Adrenal gland (tissue), 12 donors: ENCODE results near the gene DET1. TPM values are rescaled to one million over a fixed set of nuclear protein-coding genes. Genes with fewer than 3 reads are reported as not detected.
A peak's percentile ranks its signal among the peaks of the same experiment; 100 is the strongest.
"Not testable (repeated sequence)": the region's sequence is repeated elsewhere in the genome, so short reads cannot be mapped to it uniquely, and the experiment has no call there.

Experiments
- DNase-seq, 7 donors: peaks; one replicate each; pipeline ENCODE4 v3.0.0-alpha.2; 2019 to 2020
- H3K27ac ChIP-seq, 5 donors: fragments of 200-600 bp; sonication (generic) in 4 of 5; 1 replicate in 3 of 5; 2 replicates in 2 of 5; pipeline versions ENCODE4 v1.5.1 to v1.8.0; 2016 to 2020; ENCODE audit warnings: mild to moderate bottlenecking in 1 of 5
- H3K27me3 ChIP-seq: fragments of 200-600 bp; 2 replicates; pipeline ENCODE4 v1.8.0; 2021
- H3K36me3 ChIP-seq, 2 donors: fragments of 200-600 bp; replicated peaks in 1 of 2; 1 replicate in 1 of 2; 2 replicates in 1 of 2; pipeline versions ENCODE4 v1.5.1 to v1.8.0; 2018 to 2022
- H3K4me1 ChIP-seq, 2 donors: fragments of 200-600 bp; replicated peaks in 1 of 2; 1 replicate in 1 of 2; 2 replicates in 1 of 2; pipeline versions ENCODE4 v1.5.1 to v1.8.0; 2018 to 2021
- H3K4me3 ChIP-seq, 4 donors: fragments of 200-600 bp; sonication (generic) in 3 of 4; one replicate each; pipeline ENCODE4 v1.5.1; 2016 to 2018
- H3K9me3 ChIP-seq, 3 donors: fragments of 200-600 bp; sonication (generic) in 1 of 3; replicated peaks in 1 of 3; 1 replicate in 2 of 3; 2 replicates in 1 of 3; pipeline versions ENCODE4 v1.5.1 to v1.8.0; 2016 to 2021
- POLR2A ChIP-seq, 2 donors: fragments of 450-650 bp; IDR thresholded peaks; one replicate each; pipeline ENCODE4 v1.6.1; 2017; ENCODE audit warnings: antibody characterized with exemption in 2 of 2, mild to moderate bottlenecking in 2 of 2, moderate library complexity in 1 of 2
- WGBS, 4 donors: extraction: QIAGEN DNeasy Blood & Tissue Kit in 2 of 4; methylation state at CpG; one replicate each; pipeline versions ENCODE4 v1.1.5 to v1.1.7; 2013 to 2017; 5-methylcytosine and 5-hydroxymethylcytosine counted together
- intact Hi-C, 2 donors: fragments of 100-400 bp; cut with DNase I; formaldehyde crosslinking; loops; one replicate each; pipeline versions ENCODE4 v1.14.1 to v1.15.0; 2022 to 2023
- polyA plus RNA-seq, 3 donors: library from polyadenylated mRNA; stranded (reverse); fragments of 200-250 nt in 2 of 3; fragments of 350-450 nt in 1 of 3; fragmentation: Illumina TruSeq in 1 of 3; extraction: RNeasy Lipid Tissue Mini Kit (QIAGEN cat#74804) in 1 of 3; gene quantifications; one replicate each; pipeline ENCODE4 v1.2.3, GENCODE V29; 2013 to 2014
- total RNA-seq, 9 donors: library from RNA; depleted of rRNA in 4 of 9; stranded (reverse); fragments of >200 nt in 4 of 9; fragments of 120-200 nt in 1 of 9; fragmentation: NEBNext Ultra II Directional in 1 of 9; extraction: Animal tissue kit (Norgen Biotek cat#: 25700) in 1 of 9; gene quantifications; one replicate each; pipeline versions ENCODE4 v1.1.0 to v1.2.4, GENCODE V29; 2013 to 2023
- TF ChIP-seq, protein P1 (sequence below), 6 experiments: fragments of 450-650 bp in 4 of 6; fragments of 200-600 bp in 2 of 6; sonication (generic) in 1 of 6; IDR thresholded peaks; 1 replicate in 5 of 6; 2 replicates in 1 of 6; pipeline versions ENCODE4 v1.5.1 to v1.8.0; 2016 to 2021; ENCODE audit warnings: antibody characterized with exemption in 6 of 6, mild to moderate bottlenecking in 2 of 6, moderate library complexity in 1 of 6
- donor health status: healthy with polysubstance abuse.
- donor health status: Bipolar disorder and iron deficiency.
- donor health status: DM: yes; HTN: yes; CAD: no.
- donor health status: DM: no; HTN: no; CAD: no.
- donor health status: DM: no; HTN: no; CAD: no.
- donor health status: DM: yes; HTN: yes; CAD: no.

Gene DET1
- total and polyA plus RNA-seq, 12 donors, result 2.5 to 16.6 (median 9.7) TPM

DNA sequence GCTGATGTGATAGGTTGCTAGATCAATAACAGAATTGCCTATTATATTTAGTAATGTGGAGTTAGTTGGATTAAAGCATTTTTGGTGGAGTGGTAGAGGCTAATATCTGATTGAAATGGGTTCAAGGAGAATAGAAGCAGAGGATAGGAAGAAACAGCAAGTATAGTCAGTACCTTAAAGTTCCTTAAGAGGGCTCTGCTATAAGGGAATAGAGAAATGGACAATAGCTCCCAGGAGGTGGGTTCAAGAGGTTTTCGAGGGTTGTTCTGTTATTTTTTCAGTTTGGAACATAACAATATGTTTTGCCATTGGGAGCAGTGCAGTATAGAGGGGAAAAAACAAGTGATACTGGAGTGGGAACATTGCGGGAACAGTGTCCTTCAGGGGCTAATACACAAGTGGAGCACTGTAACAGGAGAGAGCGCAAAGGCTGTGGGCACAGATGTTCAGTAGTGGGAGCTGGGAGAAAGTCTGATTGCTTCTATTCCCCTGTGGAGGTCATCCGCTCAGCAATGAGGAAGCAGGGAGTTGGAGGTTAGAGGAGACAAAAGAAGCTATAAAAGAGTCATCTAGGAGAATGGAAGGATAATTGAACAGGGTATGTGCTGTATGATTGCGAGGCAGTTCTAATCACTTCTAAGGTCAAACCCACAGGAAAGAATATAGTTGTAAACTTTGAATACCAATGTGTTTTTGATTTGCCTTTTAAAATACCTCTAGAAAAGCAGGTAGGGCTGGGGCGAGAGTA, 75.7 kb downstream of the DET1 start:
- peaks cover 0 to 29% of the 10 kb centered on the region in 2 donors for H3K36me3 ChIP-seq
- WGBS, 4 donors, result 89 to 92% (median 91%) methylated on average over 6 of the region's 6 CpGs
- intact Hi-C loops, result no loop called here

DNA sequence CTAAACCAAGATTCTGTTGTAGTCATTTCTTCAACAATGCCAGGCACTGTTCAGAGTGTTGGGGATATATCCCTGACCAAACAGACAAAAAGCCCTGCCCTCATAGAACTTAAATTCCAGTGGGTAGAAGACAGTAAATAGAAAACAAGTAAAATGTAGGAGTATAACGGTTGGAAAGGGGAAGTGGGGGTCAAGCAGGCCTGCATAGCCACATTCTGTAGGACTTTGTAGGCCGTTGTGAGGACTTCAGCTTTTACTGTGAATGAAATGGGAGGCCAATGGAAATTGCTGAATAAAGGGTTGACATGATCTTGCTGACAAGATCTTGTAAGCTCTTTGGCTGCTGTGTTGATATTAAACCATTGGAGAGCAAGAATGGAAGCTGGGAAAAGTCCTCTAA, 77.2 kb downstream of the DET1 start:
- no peak overlapping the region for H3K4me3 ChIP-seq
- H3K36me3 ChIP-seq, result peaks cover 0 to 18% of the 10 kb centered on the region in 2 donors
- no peaks in the 10 kb centered on the region for H3K9me3 ChIP-seq
- no peak for DNase-seq
- no peak for TF ChIP-seq POLR2A (IDR thresholded peaks at IDR 0.05)
- TF ChIP-seq, protein P1, sequence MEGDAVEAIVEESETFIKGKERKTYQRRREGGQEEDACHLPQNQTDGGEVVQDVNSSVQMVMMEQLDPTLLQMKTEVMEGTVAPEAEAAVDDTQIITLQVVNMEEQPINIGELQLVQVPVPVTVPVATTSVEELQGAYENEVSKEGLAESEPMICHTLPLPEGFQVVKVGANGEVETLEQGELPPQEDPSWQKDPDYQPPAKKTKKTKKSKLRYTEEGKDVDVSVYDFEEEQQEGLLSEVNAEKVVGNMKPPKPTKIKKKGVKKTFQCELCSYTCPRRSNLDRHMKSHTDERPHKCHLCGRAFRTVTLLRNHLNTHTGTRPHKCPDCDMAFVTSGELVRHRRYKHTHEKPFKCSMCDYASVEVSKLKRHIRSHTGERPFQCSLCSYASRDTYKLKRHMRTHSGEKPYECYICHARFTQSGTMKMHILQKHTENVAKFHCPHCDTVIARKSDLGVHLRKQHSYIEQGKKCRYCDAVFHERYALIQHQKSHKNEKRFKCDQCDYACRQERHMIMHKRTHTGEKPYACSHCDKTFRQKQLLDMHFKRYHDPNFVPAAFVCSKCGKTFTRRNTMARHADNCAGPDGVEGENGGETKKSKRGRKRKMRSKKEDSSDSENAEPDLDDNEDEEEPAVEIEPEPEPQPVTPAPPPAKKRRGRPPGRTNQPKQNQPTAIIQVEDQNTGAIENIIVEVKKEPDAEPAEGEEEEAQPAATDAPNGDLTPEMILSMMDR (IDR thresholded peaks at IDR 0.05), result no peak
- intact Hi-C loops, result no loop called here
- peaks cover 26 to 40% of the 10 kb centered on the region in 2 donors for H3K4me1 ChIP-seq
- WGBS, 4 donors, result 89 to 91% (median 90%) methylated on average over 2 of the region's 2 CpGs
- H3K27ac ChIP-seq, result no peak overlapping the region
- no peaks in the 10 kb centered on the region for H3K27me3 ChIP-seq

More for the DNA sequence above, 75.7 kb downstream of the DET1 start:
- Histone ChIP-seq H3K27me3 (no peaks in the 10 kb centered on the region), H3K9me3 (no peaks in the 10 kb centered on the region), H3K27ac (no peak overlapping the region), H3K4me3 (no peak overlapping the region), H3K4me1 (peaks cover 12 to 25% of the 10 kb centered on the region in 2 donors)
- DNase-seq, result peak in 1 of 7 donors; percentile 7
- TF ChIP-seq, protein P1 (IDR thresholded peaks at IDR 0.05), result no peak
- TF ChIP-seq POLR2A (IDR thresholded peaks at IDR 0.05), result no peak

DNA sequence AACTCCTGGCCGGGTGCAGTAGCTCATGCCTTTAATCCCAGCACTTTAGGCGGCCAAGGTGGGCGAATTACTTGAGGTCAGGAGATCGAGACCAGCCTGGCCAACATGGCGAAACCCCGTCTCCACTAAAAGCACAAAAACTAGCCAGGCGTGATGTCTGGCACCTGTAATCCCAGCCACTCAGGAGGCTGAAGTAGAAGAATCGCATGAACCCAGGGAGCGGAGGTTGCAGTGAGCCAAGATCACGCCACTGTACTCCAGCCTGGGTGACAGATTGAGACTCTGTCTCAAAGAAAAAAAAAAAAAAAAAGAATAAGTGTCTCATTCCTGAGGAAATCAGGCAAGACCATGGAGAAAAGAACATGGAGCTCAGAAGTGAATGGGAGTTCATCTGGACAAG, 77.8 kb downstream of the DET1 start:
- Histone ChIP-seq H3K4me3 (peak overlapping the region in 1 of 4 donors; percentile 78), H3K36me3 (peaks cover 0 to 20% of the 10 kb centered on the region in 2 donors), H3K4me1 (peaks cover 32 to 46% of the 10 kb centered on the region in 2 donors)
- H3K27me3 ChIP-seq, H3K27ac ChIP-seq, H3K9me3 ChIP-seq, intact Hi-C loops, DNase-seq: not testable (repeated sequence)
- 92 to 95% (median 94%) methylated on average over 10 of the region's 10 CpGs for WGBS, 4 donors

DNA sequence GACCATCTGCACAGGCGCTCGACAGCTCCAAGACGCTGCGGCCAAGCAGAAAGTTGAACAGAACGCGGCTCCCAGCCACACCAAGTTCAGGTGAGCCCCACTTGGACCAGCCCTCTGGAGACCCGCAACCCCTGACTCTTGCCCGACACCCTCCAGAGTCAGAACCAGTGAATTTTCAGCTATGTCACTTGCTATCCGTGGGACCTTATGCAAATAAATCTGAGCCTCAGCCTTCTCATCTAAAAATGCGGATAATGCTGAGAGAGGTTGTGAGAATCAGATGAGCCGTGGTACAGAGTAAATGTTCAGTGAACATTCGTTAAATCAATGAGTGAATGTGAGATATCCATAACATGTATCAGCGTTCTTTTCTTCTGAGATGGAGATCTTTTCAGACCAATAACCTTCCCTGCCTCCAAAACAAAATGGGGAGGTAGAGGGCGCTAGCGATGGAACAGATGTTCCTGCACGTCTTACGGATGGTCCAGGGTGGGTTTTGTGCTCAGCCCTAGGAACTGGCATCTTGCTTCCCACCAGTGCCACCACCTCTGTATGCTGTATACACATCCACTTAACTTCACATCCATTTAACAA, 78.4 kb downstream of the DET1 start:
- H3K9me3 ChIP-seq, result no peaks in the 10 kb centered on the region
- intact Hi-C loops, result no loop called here
- H3K27ac ChIP-seq, result peak overlapping the region; percentile 81 to 96 (median 92)
- no peak for DNase-seq
- H3K4me1 ChIP-seq, result peaks cover 37 to 53% of the 10 kb centered on the region in 2 donors
- no peaks in the 10 kb centered on the region for H3K27me3 ChIP-seq
- TF ChIP-seq POLR2A (IDR thresholded peaks at IDR 0.05), result peak in 1 of 2 donors; percentile 28
- TF ChIP-seq, protein P1 (IDR thresholded peaks at IDR 0.05), result no peak
- H3K36me3 ChIP-seq, result peaks cover 0 to 20% of the 10 kb centered on the region in 2 donors
- H3K4me3 ChIP-seq, result peak overlapping the region; percentile 73 to 89 (median 81)
- 1 to 4% (median 3%) methylated on average over 9 to 17 of the region's 17 CpGs for WGBS, 4 donors
